Calu3 (cell line): Measurements from ENCODE around the gene TXK. TPM values are rescaled to one million over a fixed set of nuclear protein-coding genes. Genes with fewer than 3 reads are reported as not detected.

Experiments used
- BruUV-seq: library from RNA; stranded (reverse); fragments of 400-500 nt; replicated peaks from 2 replicates; lab custom pipeline; 2021; lab: Mats Ljungman, UMichigan
- CTCF ChIA-PET: fragments of 300-600 bp; sonication (Branson Sonifier 250); formaldehyde crosslinking; loops from one replicate; lab custom pipeline; 2022; ENCODE audit warnings: antibody characterized with exemption; lab: Charles Lee
- DNase-seq: peaks from one replicate; pipeline ENCODE4 v3.0.0; 2022
- H3K27ac Mint-ChIP-seq: one replicate; pipeline ENCODE4 v1.8.0; 2022; ENCODE audit warnings: mixed read lengths; ENCODE audit not compliant: unreplicated experiment
- H3K27me3 Mint-ChIP-seq: one replicate; pipeline ENCODE4 v1.8.0; 2022; ENCODE audit warnings: mixed read lengths; ENCODE audit not compliant: unreplicated experiment
- H3K36me3 Mint-ChIP-seq: one replicate; pipeline ENCODE4 v1.8.0; 2022; ENCODE audit warnings: mild to moderate bottlenecking, moderate library complexity, mixed read lengths; ENCODE audit not compliant: insufficient read depth, unreplicated experiment
- H3K4me1 Mint-ChIP-seq: one replicate; pipeline ENCODE4 v1.8.0; 2022; ENCODE audit warnings: mild to moderate bottlenecking, low read depth, mixed read lengths; ENCODE audit not compliant: unreplicated experiment
- H3K4me3 Mint-ChIP-seq: one replicate; pipeline ENCODE4 v1.8.0; 2022; ENCODE audit warnings: mild to moderate bottlenecking, low read depth, moderate library complexity, mixed read lengths; ENCODE audit not compliant: unreplicated experiment
- H3K9me3 Mint-ChIP-seq: one replicate; pipeline ENCODE4 v1.8.0; 2022; ENCODE audit warnings: low read depth, mixed read lengths; ENCODE audit not compliant: unreplicated experiment
- CTCF ChIP-seq: fragments of 200-600 bp; IDR thresholded peaks from one replicate; pipeline ENCODE4 v1.8.0; 2022; ENCODE audit warnings: antibody characterized with exemption; ENCODE audit not compliant: unreplicated experiment
- intact Hi-C: fragments of 100-400 bp; cut with micrococcal nuclease; formaldehyde crosslinking; loops from one replicate; pipeline ENCODE4 v1.10.0; 2022; ENCODE audit not compliant: unreplicated experiment
- total RNA-seq: library from RNA; stranded (reverse); gene quantifications from 2 replicates; pipeline ENCODE4 v1.2.3, GENCODE V29; 2022

Gene TXK
- total RNA-seq, 1 experiment from 2014 or later, result 2.8 TPM

DNA sequence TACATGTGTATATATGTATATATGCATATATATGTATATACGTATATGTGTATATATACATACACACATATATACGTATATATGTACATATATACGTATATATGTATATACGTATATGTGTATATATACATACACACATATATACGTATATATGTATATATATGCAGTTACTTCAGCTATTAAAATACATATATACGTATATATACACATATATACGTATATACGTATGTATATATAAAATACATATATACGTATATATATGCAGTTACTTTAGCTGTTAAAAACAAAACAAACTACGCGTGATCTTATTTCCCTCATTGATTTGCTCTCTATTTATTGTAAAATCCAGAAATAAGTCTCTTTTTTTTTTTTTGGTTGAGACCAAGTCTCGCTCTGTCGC lies 13.9 kb downstream of the TXK start:
- H3K4me1 Mint-ChIP-seq, result no peaks in the 10 kb centered on the region
- H3K36me3 Mint-ChIP-seq, result peaks cover 4% of the 10 kb centered on the region
- no TSS peak for BruUV-seq
- H3K27ac Mint-ChIP-seq, result no peak overlapping the region
- DNase-seq, result no peak
- no peaks in the 10 kb centered on the region for H3K9me3 Mint-ChIP-seq
- intact Hi-C loops, result loop anchor here (10.0 kb wide), 1 partner anchor 155 kb away; no protein-coding TSS in a partner anchor
- TF ChIP-seq CTCF, result no peak
- no peaks in the 10 kb centered on the region for H3K27me3 Mint-ChIP-seq
- CTCF ChIA-PET, result no interaction called here
- no peak overlapping the region for H3K4me3 Mint-ChIP-seq

- no peak overlapping the region for H3K27ac Mint-ChIP-seq
- no peaks in the 10 kb centered on the region for H3K9me3 Mint-ChIP-seq
- no peak for TF ChIP-seq CTCF
- no peaks in the 10 kb centered on the region for H3K27me3 Mint-ChIP-seq
- peaks cover 4% of the 10 kb centered on the region for H3K36me3 Mint-ChIP-seq
- no peak for DNase-seq
- no peak overlapping the region for H3K4me3 Mint-ChIP-seq
- intact Hi-C loops, result loop anchor here (10.0 kb wide), 1 partner anchor 155 kb away; no protein-coding TSS in a partner anchor
- CTCF ChIA-PET, result no interaction called here
- H3K4me1 Mint-ChIP-seq, result no peaks in the 10 kb centered on the region
- no TSS peak for BruUV-seq
Measured at GRCh38 chr4:48119646-48120045, 14.4 kb downstream of the TXK start.

DNA sequence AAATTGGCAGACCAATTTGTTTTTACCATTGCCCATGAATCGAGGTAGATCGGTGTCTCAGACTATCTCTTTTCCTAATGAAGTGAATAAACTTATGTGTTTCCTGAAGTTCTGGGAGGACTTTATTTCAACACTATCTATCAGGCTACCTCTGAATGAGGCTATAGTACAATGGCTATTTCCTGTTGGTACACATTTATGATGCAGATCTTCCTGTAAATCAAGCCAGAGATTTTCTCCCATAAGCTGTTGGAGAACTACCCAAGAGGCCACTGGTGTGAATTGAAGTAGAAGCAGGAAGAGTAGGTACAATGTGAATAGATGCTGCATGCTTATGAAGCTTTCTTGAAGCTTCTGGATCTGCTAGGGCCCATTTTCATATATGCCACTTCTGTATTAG lies 16.0 kb downstream of the TXK start:
- CTCF ChIA-PET, result no interaction called here
- no peak for DNase-seq
- Mint-ChIP-seq H3K4me1 (no peaks in the 10 kb centered on the region), H3K36me3 (no peaks in the 10 kb centered on the region), H3K27ac (no peak overlapping the region), H3K27me3 (no peaks in the 10 kb centered on the region), H3K9me3 (no peaks in the 10 kb centered on the region), H3K4me3 (no peak overlapping the region)
- BruUV-seq, result no TSS peak
- intact Hi-C loops, result no loop called here
- TF ChIP-seq CTCF, result no peak

- Mint-ChIP-seq H3K4me1 (no peaks in the 10 kb centered on the region), H3K27me3 (no peaks in the 10 kb centered on the region), H3K9me3 (no peaks in the 10 kb centered on the region), H3K4me3 (no peak overlapping the region), H3K27ac (no peak overlapping the region), H3K36me3 (no peaks in the 10 kb centered on the region)
- BruUV-seq, result no TSS peak
- intact Hi-C loops, result no loop called here
- TF ChIP-seq CTCF, result no peak
- DNase-seq, result no peak
- CTCF ChIA-PET, result no interaction called here
Measured at GRCh38 chr4:48116582-48116981, 17.5 kb downstream of the TXK start.
